Tibial nerve (tissue), 4 donors: ENCODE data around the gene LPAR1. TPM values are rescaled to one million over a fixed set of nuclear protein-coding genes. Genes with fewer than 3 reads are reported as not detected.

ENCODE experiments used
- DNase-seq, 2 donors: peaks; one replicate each; pipeline ENCODE4 v3.0.0-alpha.2; 2019; ENCODE audit warnings: low spot score in 2 of 2
- H3K27ac ChIP-seq, 4 donors: fragments of 200-600 bp; sonication (generic) in 3 of 4; one replicate each; pipeline ENCODE4 v1.5.1; 2017 to 2019; ENCODE audit warnings: mild to moderate bottlenecking in 1 of 4
- H3K27me3 ChIP-seq, 2 donors: fragments of 200-600 bp; sonication (generic) in 1 of 2; one replicate each; pipeline versions ENCODE4 v1.5.1 to v1.6.0; 2017 to 2019
- H3K36me3 ChIP-seq, 3 donors: fragments of 200-600 bp; sonication (generic); one replicate each; pipeline ENCODE4 v1.5.1; 2018 to 2019
- H3K4me1 ChIP-seq, 4 donors: fragments of 200-600 bp; sonication (generic) in 3 of 4; one replicate each; pipeline ENCODE4 v1.5.1; 2017 to 2019
- H3K4me3 ChIP-seq, 4 donors: fragments of 200-600 bp; sonication (generic) in 3 of 4; one replicate each; pipeline ENCODE4 v1.5.1; 2017 to 2019; ENCODE audit warnings: mild to moderate bottlenecking in 1 of 4, moderate library complexity in 1 of 4
- H3K9me3 ChIP-seq, 4 donors: fragments of 200-600 bp; sonication (generic) in 3 of 4; one replicate each; pipeline ENCODE4 v1.5.1; 2017 to 2019
- CTCF ChIP-seq, 5 experiments: fragments of 200-600 bp in 3 of 5; fragments of 450-650 bp in 2 of 5; sonication (generic) in 3 of 5; IDR thresholded peaks; one replicate each; pipeline ENCODE4 v1.5.1; 2016 to 2019; ENCODE audit warnings: antibody characterized with exemption in 5 of 5, mild to moderate bottlenecking in 3 of 5, moderate library complexity in 2 of 5
- EP300 ChIP-seq, 2 donors: sonication (generic); formaldehyde crosslinking; IDR thresholded peaks; one replicate each; pipeline ENCODE4 v1.6.1; 2017; ENCODE audit warnings: antibody characterized with exemption in 2 of 2, mild to moderate bottlenecking in 1 of 2
- POLR2A ChIP-seq, 2 donors: fragments of 450-650 bp; IDR thresholded peaks; one replicate each; pipeline ENCODE4 v1.6.1; 2017; ENCODE audit warnings: antibody characterized with exemption in 2 of 2, mild to moderate bottlenecking in 2 of 2, moderate library complexity in 2 of 2
- WGBS, 2 donors: methylation state at CpG; one replicate each; pipeline ENCODE4 v1.1.5; 2018; 5-methylcytosine and 5-hydroxymethylcytosine counted together
- total RNA-seq, 4 donors: library from RNA; depleted of rRNA; stranded (reverse); fragments of >200 nt; gene quantifications; one replicate each; pipeline ENCODE4 v1.1.0, GENCODE V29; 2016

LPAR1 gene
- total RNA-seq, 4 donors from 2014 or later: 156 to 238 (median 199) TPM

DNA sequence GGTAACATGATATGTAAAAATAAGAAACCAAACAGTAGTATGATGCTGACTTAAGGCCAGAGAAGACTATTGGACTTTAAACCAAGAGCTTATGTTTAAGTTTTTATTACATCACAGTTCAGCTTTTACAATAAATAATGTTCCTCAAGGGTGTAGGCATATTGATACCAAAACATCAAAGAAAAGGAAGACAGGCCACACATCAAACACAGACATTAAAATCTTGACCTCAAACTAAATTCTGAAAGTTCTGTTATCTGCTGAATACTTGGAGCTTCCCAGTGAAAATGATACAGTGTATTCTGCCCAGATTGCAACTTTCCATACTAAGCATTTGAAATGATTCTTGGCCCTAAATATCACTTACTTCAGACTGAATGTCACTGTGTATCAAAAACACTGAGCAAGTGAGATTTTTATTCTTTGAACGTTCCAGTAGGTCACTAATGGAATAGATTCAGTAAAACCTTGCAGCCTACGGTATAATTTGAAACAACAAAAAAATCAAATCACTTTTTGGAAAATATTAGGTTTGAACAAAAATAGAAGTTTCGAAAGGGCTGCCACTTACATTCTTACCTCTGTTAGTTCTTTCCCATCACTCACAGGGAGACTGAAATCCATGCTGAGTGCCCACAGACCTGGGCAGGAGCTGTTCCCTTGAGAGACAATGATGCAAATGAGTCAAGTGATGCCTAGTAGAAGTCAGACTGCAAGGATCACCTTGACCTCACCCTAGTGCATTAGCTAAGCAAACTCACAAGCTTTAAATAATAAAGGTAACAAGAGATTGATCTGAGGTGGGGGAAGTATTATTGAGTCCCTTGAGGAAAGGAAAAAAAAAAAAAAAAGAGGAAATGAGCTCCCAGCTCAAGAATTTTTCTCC is 2.5 kb downstream of the LPAR1 start:
- no peaks in the 10 kb centered on the region for H3K36me3 ChIP-seq
- peak overlapping the region; percentile 65 to 98 (median 82) for H3K4me3 ChIP-seq
- no peaks in the 10 kb centered on the region for H3K9me3 ChIP-seq
- WGBS, 2 donors: 31 to 42% methylated on average over 3 of the region's 3 CpGs
- H3K27me3 ChIP-seq: no peaks in the 10 kb centered on the region
- DNase-seq: peak in 1 of 2 donors; percentile 46
- TF ChIP-seq EP300 (IDR thresholded peaks at IDR 0.05) (peak in 1 of 2 donors; percentile 54), CTCF (IDR thresholded peaks at IDR 0.05) (no peak), POLR2A (IDR thresholded peaks at IDR 0.05) (no peak)
- H3K27ac ChIP-seq: peak overlapping the region; percentile 96 to 98 (median 97)
- H3K4me1 ChIP-seq: peaks cover 0 to 58% (median 18%) of the 10 kb centered on the region in 4 donors

- H3K27ac ChIP-seq: peak overlapping the region; percentile 96 to 98 (median 97)
- H3K4me1 ChIP-seq: peaks cover 0 to 66% (median 18%) of the 10 kb centered on the region in 4 donors
- 40 to 49% methylated on average over 9 of the region's 9 CpGs for WGBS, 2 donors
- no peaks in the 10 kb centered on the region for H3K27me3 ChIP-seq
- H3K4me3 ChIP-seq: peak overlapping the region in 2 of 4 donors; percentile 71 to 92
- TF ChIP-seq POLR2A (IDR thresholded peaks at IDR 0.05): no peak
- TF ChIP-seq EP300 (IDR thresholded peaks at IDR 0.05): peak in 1 of 2 donors; percentile 22
- no peak for TF ChIP-seq CTCF (IDR thresholded peaks at IDR 0.05)
- DNase-seq: no peak
- peaks cover 0 to 7% (median 0%) of the 10 kb centered on the region in 3 donors for H3K36me3 ChIP-seq
- no peaks in the 10 kb centered on the region for H3K9me3 ChIP-seq
These were observed 3.3 kb downstream of the LPAR1 start for GRCh38 chr9:111034898-111035539.

GRCh38 chr9:111034170-111034897 is 3.9 kb downstream of the LPAR1 start:
- Histone ChIP-seq H3K4me3 (peak overlapping the region in 2 of 4 donors; percentile 10 to 92), H3K36me3 (peaks cover 0 to 8% (median 0%) of the 10 kb centered on the region in 3 donors), H3K4me1 (peaks cover 0 to 68% (median 18%) of the 10 kb centered on the region in 4 donors), H3K27ac (peak overlapping the region; percentile 66 to 98 (median 96)), H3K27me3 (no peaks in the 10 kb centered on the region), H3K9me3 (no peaks in the 10 kb centered on the region)
- 34 to 37% methylated on average over 6 of the region's 6 CpGs for WGBS, 2 donors
- no peak for DNase-seq
- TF ChIP-seq EP300 (IDR thresholded peaks at IDR 0.05) (peak in 1 of 2 donors; percentile 4), POLR2A (IDR thresholded peaks at IDR 0.05) (no peak)

DNA sequence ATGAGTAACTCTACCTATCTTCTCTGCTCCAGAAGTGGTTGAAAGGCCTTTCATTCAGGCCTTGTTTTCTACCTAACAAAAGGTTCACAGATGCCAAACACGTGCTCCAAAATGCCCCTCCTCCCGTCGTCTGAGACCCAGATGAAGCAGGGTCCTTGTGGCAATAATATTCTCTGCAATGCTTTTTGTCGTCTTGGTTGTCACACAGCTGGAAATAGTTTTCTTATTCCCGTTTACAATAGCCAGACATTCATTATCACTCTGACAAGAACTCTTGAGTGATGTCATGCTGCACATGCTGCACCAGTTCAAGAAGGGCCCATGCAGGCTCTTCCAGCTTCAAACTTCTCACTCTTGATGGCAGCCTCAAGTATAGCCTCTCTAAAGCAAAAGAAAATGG is 7.8 kb downstream of the LPAR1 start:
- no peak overlapping the region for H3K4me3 ChIP-seq
- no peaks in the 10 kb centered on the region for H3K27me3 ChIP-seq
- no peak for DNase-seq
- TF ChIP-seq EP300 (IDR thresholded peaks at IDR 0.05) (no peak), POLR2A (IDR thresholded peaks at IDR 0.05) (no peak), CTCF (IDR thresholded peaks at IDR 0.05) (no peak)
- H3K9me3 ChIP-seq: no peaks in the 10 kb centered on the region
- H3K27ac ChIP-seq: peak overlapping the region; percentile 8 to 98 (median 71)
- peaks cover 0 to 8% (median 0%) of the 10 kb centered on the region in 3 donors for H3K36me3 ChIP-seq
- peaks cover 0 to 80% (median 24%) of the 10 kb centered on the region in 4 donors for H3K4me1 ChIP-seq
- 23 to 38% methylated on average over 5 of the region's 5 CpGs for WGBS, 2 donors

GRCh38 chr9:111029260-111029659 is 9.0 kb downstream of the LPAR1 start:
- Histone ChIP-seq H3K4me3 (no peak overlapping the region), H3K4me1 (peaks cover 0 to 69% (median 24%) of the 10 kb centered on the region in 4 donors), H3K36me3 (peaks cover 0 to 8% (median 0%) of the 10 kb centered on the region in 3 donors), H3K9me3 (no peaks in the 10 kb centered on the region), H3K27me3 (no peaks in the 10 kb centered on the region), H3K27ac (peak overlapping the region in 2 of 4 donors; percentile 96 to 98)
- 72 to 75% methylated on average over 4 of the region's 4 CpGs for WGBS, 2 donors
- TF ChIP-seq CTCF (IDR thresholded peaks at IDR 0.05) (no peak), EP300 (IDR thresholded peaks at IDR 0.05) (no peak), POLR2A (IDR thresholded peaks at IDR 0.05) (no peak)
- no peak for DNase-seq
